IMR-90 (cell line): ENCODE measurements around the gene DCAKD. TPM values are rescaled to one million over a fixed set of nuclear protein-coding genes. Genes with fewer than 3 reads are reported as not detected.

Experiments
- ATAC-seq: fragments of 200-7000 bp; cut with Tn5 transposase; 2 replicates; pipeline ENCODE4 v1.9.1; 2020; ENCODE audit warnings: low read depth, mild to moderate bottlenecking, moderate library complexity
- BruUV-seq: library from RNA; stranded (reverse); fragments of 400-500 nt; replicated peaks from 2 replicates; lab custom pipeline; 2021; lab: Mats Ljungman, UMichigan
- CTCF ChIA-PET: fragments of 300-600 bp; formaldehyde crosslinking; extraction: SDS; loops from one replicate; lab custom pipeline; 2021; ENCODE audit warnings: antibody characterized with exemption; lab: Yijun Ruan, JAX
- POLR2A ChIA-PET: fragments of 300-600 bp; sonication (Branson Sonifier 250); formaldehyde crosslinking; loops from one replicate; lab custom pipeline; 2022; ENCODE audit warnings: antibody characterized with exemption; ENCODE audit not compliant: unreplicated experiment; lab: Charles Lee
- DNase-seq: peaks from one replicate; pipeline ENCODE4 v3.0.0; 2013
- H2AFZ ChIP-seq: replicated peaks from 2 replicates; pipeline ENCODE3; 2013; ENCODE audit warnings: low read length, mild to moderate bottlenecking; ENCODE audit not compliant: poor library complexity
- H2AK5ac ChIP-seq: 2 replicates; pipeline ENCODE4 v1.6.1; 2013; ENCODE audit warnings: low read depth, low read length, inconsistent platforms
- H2AK9ac ChIP-seq: replicated peaks from 2 replicates; pipeline ENCODE3; 2013; ENCODE audit warnings: mild to moderate bottlenecking, low read depth, low read length, moderate library complexity; ENCODE audit not compliant: poor library complexity
- H2BK120ac ChIP-seq: 2 replicates; pipeline ENCODE4 v1.6.1; 2013; ENCODE audit warnings: low read depth, low read length, inconsistent platforms
- H2BK15ac ChIP-seq: 3 replicates; pipeline ENCODE4 v1.6.1; 2013; ENCODE audit warnings: low read depth, low read length, inconsistent platforms
- H2BK20ac ChIP-seq: 2 replicates; pipeline ENCODE4 v1.6.1; 2013; ENCODE audit warnings: low read depth, mild to moderate bottlenecking, inconsistent platforms, low read length, moderate library complexity
- H2BK5ac ChIP-seq: 2 replicates; pipeline ENCODE4 v1.6.1; 2013; ENCODE audit warnings: mild to moderate bottlenecking, low read depth, low read length, inconsistent platforms; ENCODE audit not compliant: poor library complexity, severe bottlenecking
- H3K14ac ChIP-seq: replicated peaks from 2 replicates; pipeline ENCODE4 v1.6.1; 2013; ENCODE audit warnings: low read depth, low read length, inconsistent platforms
- H3K18ac ChIP-seq: 2 replicates; pipeline ENCODE4 v1.6.1; 2013; ENCODE audit warnings: low read depth, low read length, control low read depth
- H3K23ac ChIP-seq: 2 replicates; pipeline ENCODE4 v1.6.1; 2013; ENCODE audit warnings: low read depth, low read length, inconsistent platforms
- H3K27ac ChIP-seq: 2 replicates; pipeline ENCODE4 v1.5.1; 2013; ENCODE audit warnings: mild to moderate bottlenecking, control low read depth, low read length; ENCODE audit not compliant: insufficient read depth
- H3K27me3 ChIP-seq: 2 replicates; pipeline ENCODE4 v1.6.1; 2013; ENCODE audit warnings: low read length; ENCODE audit not compliant: control insufficient read depth, insufficient read depth
- H3K36me3 ChIP-seq: 2 replicates; pipeline ENCODE4 v1.6.1; 2013; ENCODE audit warnings: low read length, mixed read lengths; ENCODE audit not compliant: control insufficient read depth, insufficient read depth
- H3K4ac ChIP-seq: 2 replicates; pipeline ENCODE4 v1.6.1; 2013; ENCODE audit warnings: low read depth, low read length, inconsistent platforms
- H3K4me1 ChIP-seq: 2 replicates; pipeline ENCODE4 v1.6.1; 2013; ENCODE audit warnings: low read length, mixed read lengths; ENCODE audit not compliant: control insufficient read depth, insufficient read depth
- H3K4me2 ChIP-seq: 2 replicates; pipeline ENCODE4 v1.6.1; 2013; ENCODE audit warnings: low read depth, mild to moderate bottlenecking, control low read depth, low read length, moderate library complexity
- H3K4me3 ChIP-seq: 2 replicates; pipeline ENCODE4 v1.5.1; 2013; ENCODE audit warnings: low read depth, mild to moderate bottlenecking, control low read depth, low read length, moderate library complexity; ENCODE audit not compliant: insufficient read depth
- H3K56ac ChIP-seq: 2 replicates; pipeline ENCODE4 v1.6.1; 2013; ENCODE audit warnings: low read length, inconsistent platforms; ENCODE audit not compliant: insufficient read depth; ENCODE audit errors: extremely low read depth
- H3K79me1 ChIP-seq, 2 experiments: 2 replicates each; pipeline ENCODE4 v1.6.1; 2013; ENCODE audit warnings: low read length in 2 of 2, inconsistent platforms in 1 of 2, low read depth in 1 of 2
- H3K9ac ChIP-seq: 2 replicates; pipeline ENCODE4 v1.6.1; 2013; ENCODE audit warnings: low read depth, low read length, control low read depth
- H3K9me1 ChIP-seq: 2 replicates; pipeline ENCODE4 v1.6.1; 2013; ENCODE audit warnings: low read length, inconsistent platforms; ENCODE audit not compliant: insufficient read depth
- H3K9me3 ChIP-seq: 2 replicates; pipeline ENCODE4 v1.6.1; 2013; ENCODE audit warnings: low read length; ENCODE audit not compliant: control insufficient read depth, insufficient read depth
- H4K20me1 ChIP-seq: 2 replicates; pipeline ENCODE4 v1.6.1; 2013; ENCODE audit warnings: low read length, inconsistent platforms; ENCODE audit not compliant: insufficient read depth
- H4K5ac ChIP-seq: 2 replicates; pipeline ENCODE4 v1.6.1; 2013; ENCODE audit warnings: mild to moderate bottlenecking, low read depth, low read length, control low read depth
- H4K8ac ChIP-seq, 2 experiments: 2 replicates each; pipeline ENCODE4 v1.6.1; 2013; ENCODE audit warnings: low read depth in 2 of 2, low read length in 2 of 2, control low read depth in 1 of 2, inconsistent platforms in 1 of 2
- H4K91ac ChIP-seq: 2 replicates; pipeline ENCODE4 v1.6.1; 2013; ENCODE audit warnings: low read depth, low read length, inconsistent platforms; ENCODE audit not compliant: insufficient read depth
- CEBPB ChIP-seq: IDR thresholded peaks from 2 replicates; pipeline ENCODE4 v1.6.1; 2012; ENCODE audit warnings: low read depth, low read length, improper control_type of control experiment
- FOS ChIP-seq: fragments of 150-350 bp; IDR thresholded peaks from 2 replicates; pipeline ENCODE4 v1.6.1; 2016; ENCODE audit warnings: low read depth, low read length
- MAZ ChIP-seq: IDR thresholded peaks from 2 replicates; pipeline ENCODE4 v1.6.1; 2012; ENCODE audit warnings: low read depth, mild to moderate bottlenecking, low read length, improper control_type of control experiment, moderate library complexity, borderline replicate concordance
- WGBS, 2 experiments: methylation state at CpG; one replicate each; pipeline versions ENCODE4 v1.1.5 to v1.1.7; 2013; ENCODE audit warnings: missing lambda C conversion rate in 2 of 2; ENCODE audit not compliant: insufficient read length in 1 of 2; ENCODE audit errors: extremely low coverage in 2 of 2; 5-methylcytosine and 5-hydroxymethylcytosine counted together
- dilution Hi-C: fragments of 300-500 bp; cut with HindIII; formaldehyde crosslinking; loops from one replicate; pipeline ENCODE4 v1.14.3; 2018; ENCODE audit warnings: low sequenced_read_pairs; ENCODE audit not compliant: unreplicated experiment
- in situ Hi-C: fragments of 300-500 bp; cut with MboI; formaldehyde crosslinking; loops from 3 replicates; pipeline ENCODE4 v1.14.3; 2019; ENCODE audit warnings: low sequenced_read_pairs, inconsistent platforms, mixed read lengths
- intact Hi-C: fragments of 100-400 bp; cut with micrococcal nuclease; formaldehyde crosslinking; loops from 2 replicates; pipeline ENCODE4 v1.10.0; 2022
- polyA plus RNA-seq, 3 experiments: library from polyadenylated mRNA; depleted of rRNA; stranded (reverse); fragments of >200 nt; gene quantifications; 2 replicates each; pipeline ENCODE4 v1.2.3, GENCODE V29; 2012; ENCODE audit warnings: low replicate concordance in 1 of 3
- total RNA-seq: library from RNA; depleted of rRNA; stranded (reverse); fragments of >200 nt; gene quantifications from 2 replicates; pipeline ENCODE4 v1.2.3, GENCODE V29; 2012
- TF ChIP-seq, protein P1 (sequence below): conservative IDR thresholded peaks from 2 replicates; pipeline ENCODE4 v1.5.1; 2012; ENCODE audit warnings: mild to moderate bottlenecking, low read depth, low read length, improper control_type of control experiment

The DCAKD gene
- total and polyA plus RNA-seq, 2 of the 4 experiments (the other 2 are of a cell fraction) = 31.3 to 47.9 TPM

DNA sequence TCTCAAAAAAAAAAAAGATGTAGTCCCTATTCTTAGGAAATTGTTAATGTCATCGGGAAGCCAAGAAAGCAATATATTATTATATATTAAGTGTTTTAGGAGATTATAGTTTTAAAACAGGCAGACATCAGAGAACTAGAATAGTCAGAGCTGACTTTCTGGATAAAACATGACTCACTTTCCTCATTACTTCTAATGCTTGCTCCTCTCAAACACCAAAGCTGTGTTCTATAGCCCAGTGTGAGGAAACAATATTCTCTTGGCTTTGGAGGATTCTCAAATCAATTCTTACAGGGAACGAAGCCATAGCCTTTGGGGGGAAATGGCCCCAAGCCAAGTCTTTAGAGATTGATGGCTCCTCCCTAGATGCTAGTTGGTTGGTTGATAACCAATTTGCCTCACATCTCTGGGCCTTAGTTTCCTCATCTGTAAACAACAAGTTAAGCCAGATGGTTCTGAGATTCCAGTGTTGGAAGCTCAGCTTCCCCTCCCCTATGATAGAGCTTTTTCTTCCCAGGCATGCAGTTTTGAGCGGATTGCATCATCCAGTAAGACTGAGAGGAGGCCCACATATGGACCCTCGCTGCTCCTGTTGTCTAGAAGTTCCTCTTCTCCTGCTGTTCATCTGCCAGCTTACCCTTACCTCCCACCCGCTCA is 22.1 kb upstream of the DCAKD start:
- peak overlapping the region; percentile 82 for H2BK20ac ChIP-seq
- peak overlapping the region; percentile 100 for H3K27ac ChIP-seq
- H3K9me3 ChIP-seq = no peaks in the 10 kb centered on the region
- H3K18ac ChIP-seq = peak overlapping the region; percentile 90
- H3K9me1 ChIP-seq = peaks cover 10% of the 10 kb centered on the region
- H4K5ac ChIP-seq = peak overlapping the region; percentile 98
- dilution Hi-C loops (no loop called here), intact Hi-C loops (no loop called here), in situ Hi-C loops (no loop called here)
- BruUV-seq = no TSS peak
- peak overlapping the region; percentile 94 for H3K56ac ChIP-seq
- peak overlapping the region; percentile 88 for H2BK5ac ChIP-seq
- peaks cover 36 to 63% of the 10 kb centered on the region in 2 experiments for H3K79me1 ChIP-seq
- TF ChIP-seq FOS (peak; percentile 15; the same call in 1 of the 2 replicates), MAZ (peak; percentile 8; the same call in 1 of the 2 replicates), CEBPB (peak; percentile 98)
- TF ChIP-seq, protein P1, sequence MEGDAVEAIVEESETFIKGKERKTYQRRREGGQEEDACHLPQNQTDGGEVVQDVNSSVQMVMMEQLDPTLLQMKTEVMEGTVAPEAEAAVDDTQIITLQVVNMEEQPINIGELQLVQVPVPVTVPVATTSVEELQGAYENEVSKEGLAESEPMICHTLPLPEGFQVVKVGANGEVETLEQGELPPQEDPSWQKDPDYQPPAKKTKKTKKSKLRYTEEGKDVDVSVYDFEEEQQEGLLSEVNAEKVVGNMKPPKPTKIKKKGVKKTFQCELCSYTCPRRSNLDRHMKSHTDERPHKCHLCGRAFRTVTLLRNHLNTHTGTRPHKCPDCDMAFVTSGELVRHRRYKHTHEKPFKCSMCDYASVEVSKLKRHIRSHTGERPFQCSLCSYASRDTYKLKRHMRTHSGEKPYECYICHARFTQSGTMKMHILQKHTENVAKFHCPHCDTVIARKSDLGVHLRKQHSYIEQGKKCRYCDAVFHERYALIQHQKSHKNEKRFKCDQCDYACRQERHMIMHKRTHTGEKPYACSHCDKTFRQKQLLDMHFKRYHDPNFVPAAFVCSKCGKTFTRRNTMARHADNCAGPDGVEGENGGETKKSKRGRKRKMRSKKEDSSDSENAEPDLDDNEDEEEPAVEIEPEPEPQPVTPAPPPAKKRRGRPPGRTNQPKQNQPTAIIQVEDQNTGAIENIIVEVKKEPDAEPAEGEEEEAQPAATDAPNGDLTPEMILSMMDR = no peak
- H3K4me3 ChIP-seq = no peak overlapping the region
- H4K91ac ChIP-seq = peak overlapping the region; percentile 98
- DNase-seq (peak; percentile 97), ATAC-seq (peak; percentile 89)
- H3K4me1 ChIP-seq = peaks cover 14% of the 10 kb centered on the region
- ChIA-PET CTCF (interaction anchor here (1.0 to 1.5 kb wide), 5 partner anchors 9 to 62 kb away, joined by 4 to 6 read pairs (median 4); partner anchors contain the start of gene ACBD4), POLR2A (interaction anchor here (0.6 kb wide), 2 partner anchors 12 to 33 kb away, joined by 4 to 16 read pairs; partner anchors contain the start of gene NMT1)
- H2AK5ac ChIP-seq = peak overlapping the region; percentile 98
- H3K27me3 ChIP-seq = no peaks in the 10 kb centered on the region
- H2AFZ ChIP-seq = peak overlapping the region; percentile 64
- peaks cover 26% of the 10 kb centered on the region for H3K36me3 ChIP-seq
- peak overlapping the region; percentile 92 for H3K14ac ChIP-seq
- H2AK9ac ChIP-seq = peak overlapping the region; percentile 96
- H3K23ac ChIP-seq = peak overlapping the region; percentile 95
- H3K4me2 ChIP-seq = peak overlapping the region; percentile 33; the same call in 1 of the 2 replicates
- H2BK15ac ChIP-seq = peak overlapping the region; percentile 77; the same call in 1 of the 3 replicates
- H2BK120ac ChIP-seq = peak overlapping the region; percentile 94
- peak overlapping the region; percentile 66 for H3K9ac ChIP-seq
- no CpG with 5 or more reads among the region's 5 CpGs for WGBS, 2 experiments
- peak overlapping the region; percentile 64 to 99 for H4K8ac ChIP-seq
- H4K20me1 ChIP-seq = no peaks in the 10 kb centered on the region; the same call in 1 of the 2 replicates
- peak overlapping the region; percentile 98 for H3K4ac ChIP-seq
